Measurements from ENCODE around the gene PDE4D.

DNA sequence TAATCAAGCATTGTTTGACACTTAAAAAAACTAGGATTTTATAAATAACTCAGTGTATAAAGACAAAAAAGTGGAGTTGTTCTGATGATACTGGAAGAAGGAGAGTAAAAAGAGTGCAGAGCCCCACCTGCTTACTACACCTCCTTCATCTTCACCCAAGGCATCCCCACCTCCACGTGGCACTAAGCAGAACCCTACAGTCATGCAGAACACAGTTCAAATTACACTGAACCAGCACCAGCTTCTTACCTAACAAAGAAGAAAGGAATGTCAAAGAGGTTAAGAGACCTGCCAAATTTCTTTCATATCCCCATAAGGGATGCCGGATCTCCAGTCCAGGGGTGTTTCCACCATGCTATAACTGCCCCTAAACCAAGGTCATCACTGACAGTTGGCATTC, 55.5 kb downstream of the PDE4D start:
- TF ChIP-seq SIN3A (IDR thresholded peaks at IDR 0.05; ENCODE audit: borderline replicate concordance, insufficient read depth, low read length): no peak
- TF ChIP-seq, protein P1, sequence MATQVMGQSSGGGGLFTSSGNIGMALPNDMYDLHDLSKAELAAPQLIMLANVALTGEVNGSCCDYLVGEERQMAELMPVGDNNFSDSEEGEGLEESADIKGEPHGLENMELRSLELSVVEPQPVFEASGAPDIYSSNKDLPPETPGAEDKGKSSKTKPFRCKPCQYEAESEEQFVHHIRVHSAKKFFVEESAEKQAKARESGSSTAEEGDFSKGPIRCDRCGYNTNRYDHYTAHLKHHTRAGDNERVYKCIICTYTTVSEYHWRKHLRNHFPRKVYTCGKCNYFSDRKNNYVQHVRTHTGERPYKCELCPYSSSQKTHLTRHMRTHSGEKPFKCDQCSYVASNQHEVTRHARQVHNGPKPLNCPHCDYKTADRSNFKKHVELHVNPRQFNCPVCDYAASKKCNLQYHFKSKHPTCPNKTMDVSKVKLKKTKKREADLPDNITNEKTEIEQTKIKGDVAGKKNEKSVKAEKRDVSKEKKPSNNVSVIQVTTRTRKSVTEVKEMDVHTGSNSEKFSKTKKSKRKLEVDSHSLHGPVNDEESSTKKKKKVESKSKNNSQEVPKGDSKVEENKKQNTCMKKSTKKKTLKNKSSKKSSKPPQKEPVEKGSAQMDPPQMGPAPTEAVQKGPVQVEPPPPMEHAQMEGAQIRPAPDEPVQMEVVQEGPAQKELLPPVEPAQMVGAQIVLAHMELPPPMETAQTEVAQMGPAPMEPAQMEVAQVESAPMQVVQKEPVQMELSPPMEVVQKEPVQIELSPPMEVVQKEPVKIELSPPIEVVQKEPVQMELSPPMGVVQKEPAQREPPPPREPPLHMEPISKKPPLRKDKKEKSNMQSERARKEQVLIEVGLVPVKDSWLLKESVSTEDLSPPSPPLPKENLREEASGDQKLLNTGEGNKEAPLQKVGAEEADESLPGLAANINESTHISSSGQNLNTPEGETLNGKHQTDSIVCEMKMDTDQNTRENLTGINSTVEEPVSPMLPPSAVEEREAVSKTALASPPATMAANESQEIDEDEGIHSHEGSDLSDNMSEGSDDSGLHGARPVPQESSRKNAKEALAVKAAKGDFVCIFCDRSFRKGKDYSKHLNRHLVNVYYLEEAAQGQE (IDR thresholded peaks at IDR 0.05; ENCODE audit: insufficient read depth in 1 of 2, low read depth in 2 of 2, low read length in 2 of 2): no peak
- TF ChIP-seq POLR2AphosphoS5 (IDR thresholded peaks at IDR 0.05; ENCODE audit: low read depth, low read length): no peak
- TF ChIP-seq TAF1 (IDR thresholded peaks at IDR 0.05; ENCODE audit: borderline replicate concordance, insufficient read depth, low read length): no peak
- no peak for TF ChIP-seq FOXP2 (optimal IDR thresholded peaks at IDR 0.05; ENCODE audit: borderline replicate concordance, extremely low read depth, extremely low read length, insufficient read depth)
